GM19455 (cell line): ENCODE results near the gene WDR17.

Experiments used
- ATAC-seq: cut with Tn5 transposase; IDR thresholded peaks from one replicate; pipeline ENCODE4 v1.9.1; 2021; ENCODE audit not compliant: unreplicated experiment

Gene WDR17

DNA sequence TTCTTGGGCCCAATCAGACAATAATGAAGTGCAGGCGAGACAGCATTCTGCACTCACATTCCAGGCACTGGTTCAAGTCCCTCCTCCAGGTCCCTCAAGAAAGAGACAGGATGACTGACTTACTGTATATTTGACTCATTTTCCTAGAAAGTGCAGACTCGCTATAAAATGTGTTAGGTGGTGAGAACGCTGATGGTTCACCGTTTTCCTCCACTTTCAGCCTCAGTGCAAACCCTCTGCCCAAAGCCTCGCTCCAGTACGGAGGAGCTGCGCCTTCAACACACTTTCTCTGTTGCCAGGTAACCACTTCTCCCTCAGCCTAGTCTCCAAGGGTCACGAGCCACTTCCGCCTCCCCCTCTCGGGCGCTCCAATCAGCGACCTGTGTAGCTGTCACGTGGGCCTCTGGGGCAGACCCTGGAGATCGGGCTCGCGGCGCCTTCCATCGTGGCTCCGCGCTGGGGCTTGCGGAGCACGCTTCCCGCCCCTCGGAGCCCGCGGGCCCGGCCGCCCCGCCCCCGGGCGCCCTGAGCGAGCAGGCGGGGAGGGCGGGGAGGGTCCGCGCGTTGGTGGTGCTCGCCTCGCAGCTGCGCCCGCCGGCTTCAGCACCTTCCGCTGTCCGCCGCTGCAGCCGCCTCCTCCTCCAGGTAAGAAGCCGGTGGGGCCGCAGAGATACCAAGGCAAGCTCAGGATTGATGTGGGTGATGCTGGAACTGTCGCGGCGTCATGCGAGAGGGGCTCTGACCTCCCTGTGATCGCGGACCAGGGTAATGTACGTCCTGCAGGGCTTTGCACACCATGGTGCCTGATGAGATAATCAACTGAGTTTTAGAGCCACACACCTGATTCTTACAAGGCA lies at the start of gene WDR17:
Gene WDR17 (plus strand): TSS at position 407 of the 857 bp plus-strand sequence. CDS start 45,740 bp downstream, outside the sequence.
- ATAC-seq, result peak; percentile 100

DNA sequence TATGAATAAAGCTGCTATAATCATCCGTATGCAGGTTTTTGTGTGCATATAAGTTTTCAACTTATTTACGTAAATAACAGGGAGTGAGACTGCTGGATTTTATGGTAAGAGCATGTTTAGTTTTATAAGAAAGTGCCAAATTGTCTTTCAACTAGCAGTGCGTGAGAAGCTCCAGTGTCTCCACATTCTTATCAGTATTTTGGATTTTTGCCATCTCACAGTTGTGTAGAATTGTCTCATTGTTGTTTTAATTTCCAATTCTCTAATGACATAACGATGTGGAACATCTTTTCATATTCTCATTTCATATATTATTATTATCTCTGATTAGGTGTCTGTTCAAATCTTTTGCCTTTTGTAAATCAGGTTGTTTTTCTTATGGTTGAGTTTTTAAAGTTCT lies 49.0 kb upstream of the WDR17 start:
- no peak for ATAC-seq

DNA sequence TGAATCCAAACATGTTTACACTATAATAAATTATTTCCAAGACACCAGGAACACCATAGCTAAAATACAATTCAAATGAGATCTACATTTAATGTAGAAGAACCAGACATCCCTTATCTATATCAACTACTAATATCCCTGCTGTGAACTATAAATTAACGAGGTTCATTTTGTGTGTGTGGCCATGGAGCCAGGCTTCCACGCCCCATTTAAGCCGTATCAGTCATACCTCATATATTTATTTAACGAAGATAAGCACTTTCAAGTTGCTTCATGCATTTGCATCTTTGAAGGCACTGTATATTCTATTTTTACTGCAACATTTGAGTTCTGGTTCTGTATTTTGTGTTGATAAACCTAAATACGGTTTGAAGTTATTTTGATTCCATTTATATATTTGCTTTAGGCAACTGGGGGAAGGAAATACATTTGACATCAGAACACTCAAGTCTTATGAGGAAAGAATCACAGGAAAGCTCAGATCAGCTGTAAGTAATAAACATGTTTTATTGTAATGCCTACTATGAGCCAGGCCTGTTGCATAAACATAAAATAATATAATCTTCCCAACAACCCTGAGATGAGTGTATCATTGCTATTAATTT lies 45.1 kb upstream of the WDR17 start:
- no peak for ATAC-seq

DNA sequence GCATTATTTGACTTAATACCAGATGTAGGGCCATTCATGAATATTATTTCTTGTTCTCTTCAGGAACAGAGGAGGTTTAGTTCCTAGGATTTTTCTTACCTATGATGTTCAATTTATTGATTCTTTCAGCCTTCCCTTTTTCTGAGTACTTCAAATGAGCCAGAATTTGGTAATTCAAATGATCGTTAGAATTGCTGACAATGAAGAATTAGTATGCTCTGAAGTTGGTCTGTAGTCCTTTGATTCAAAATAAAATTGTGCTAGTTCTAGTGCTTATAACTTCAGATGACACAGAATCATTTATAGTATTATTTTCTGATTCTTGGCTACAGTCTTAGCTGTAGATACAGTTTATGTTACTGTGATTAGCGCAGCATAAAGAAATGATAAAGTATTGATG lies 35.2 kb upstream of the WDR17 start:
- ATAC-seq, result no peak

DNA sequence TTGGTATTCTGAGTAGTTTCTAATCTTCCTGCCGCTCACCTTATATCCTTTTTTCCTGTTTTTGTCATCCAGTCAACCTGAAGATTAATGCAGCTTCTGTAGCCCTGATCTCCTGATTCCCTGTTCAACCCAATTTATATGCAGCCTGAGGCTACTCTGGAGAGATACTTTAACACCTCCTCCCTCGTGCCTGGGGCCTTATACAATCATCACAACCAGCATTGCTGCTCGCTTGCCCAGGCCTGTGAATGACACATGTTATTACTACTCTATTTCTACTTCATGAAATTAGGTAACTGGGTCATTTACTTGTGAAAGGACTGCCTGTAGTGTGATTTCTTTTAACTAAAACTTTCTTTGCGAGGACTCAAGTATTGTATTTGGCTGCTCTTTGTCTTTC lies 33.7 kb upstream of the WDR17 start:
- ATAC-seq, result no peak

DNA sequence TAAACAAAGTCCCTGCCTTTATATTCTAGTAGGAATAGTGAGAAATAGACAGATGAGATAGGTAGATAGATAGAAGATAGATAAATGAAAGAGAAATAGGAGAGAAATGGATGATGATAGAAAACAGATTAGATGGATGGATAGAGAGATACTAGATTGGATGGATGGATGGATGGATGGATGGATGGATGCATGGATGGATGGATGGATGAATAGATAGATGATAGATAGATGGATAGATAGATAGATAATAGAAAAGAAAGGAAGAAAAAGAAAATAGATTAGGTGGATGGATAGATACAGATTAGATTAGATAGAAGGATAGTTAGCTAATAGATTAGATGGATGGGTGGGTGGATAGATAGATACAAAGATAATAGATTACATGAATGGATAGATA lies 33.2 kb upstream of the WDR17 start:
- no peak for ATAC-seq

DNA sequence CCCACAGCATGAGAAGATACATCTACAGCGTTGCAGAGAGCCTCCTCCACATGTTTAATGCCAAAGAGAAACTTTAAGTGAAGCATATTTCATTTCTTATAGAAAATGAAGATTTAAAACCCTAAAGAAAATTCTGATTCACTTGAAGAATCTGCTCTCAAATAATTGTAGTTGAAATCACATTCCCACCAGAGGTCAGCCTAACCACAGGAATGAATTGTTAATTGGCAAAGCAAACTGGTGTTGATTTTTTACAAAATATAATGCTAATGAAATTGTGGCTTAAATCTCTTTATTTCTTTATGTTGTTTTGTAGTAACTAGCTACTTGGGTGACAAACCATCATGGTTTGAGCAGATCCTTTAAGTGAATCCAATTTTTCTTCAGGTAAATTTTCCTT lies 31.1 kb upstream of the WDR17 start:
- no peak for ATAC-seq

DNA sequence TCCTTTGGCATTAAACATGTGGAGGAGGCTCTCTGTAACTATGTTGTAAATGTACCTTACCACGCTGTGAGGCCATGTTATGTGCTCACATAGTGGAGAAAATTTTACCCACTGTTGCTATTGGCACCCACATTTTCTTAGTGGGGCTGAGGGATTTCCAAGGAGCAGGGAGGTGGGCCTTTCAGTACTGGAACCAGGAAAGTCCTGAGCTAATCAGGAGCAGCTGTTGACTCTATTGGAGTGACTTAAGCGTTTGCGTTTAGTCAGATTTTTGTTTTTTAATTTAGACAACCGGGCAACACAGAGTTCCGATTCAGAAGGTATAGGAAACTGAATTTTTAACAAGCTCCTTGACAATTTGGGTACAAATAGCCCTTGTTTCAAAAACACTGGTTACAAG lies 30.7 kb upstream of the WDR17 start:
- ATAC-seq, result no peak

DNA sequence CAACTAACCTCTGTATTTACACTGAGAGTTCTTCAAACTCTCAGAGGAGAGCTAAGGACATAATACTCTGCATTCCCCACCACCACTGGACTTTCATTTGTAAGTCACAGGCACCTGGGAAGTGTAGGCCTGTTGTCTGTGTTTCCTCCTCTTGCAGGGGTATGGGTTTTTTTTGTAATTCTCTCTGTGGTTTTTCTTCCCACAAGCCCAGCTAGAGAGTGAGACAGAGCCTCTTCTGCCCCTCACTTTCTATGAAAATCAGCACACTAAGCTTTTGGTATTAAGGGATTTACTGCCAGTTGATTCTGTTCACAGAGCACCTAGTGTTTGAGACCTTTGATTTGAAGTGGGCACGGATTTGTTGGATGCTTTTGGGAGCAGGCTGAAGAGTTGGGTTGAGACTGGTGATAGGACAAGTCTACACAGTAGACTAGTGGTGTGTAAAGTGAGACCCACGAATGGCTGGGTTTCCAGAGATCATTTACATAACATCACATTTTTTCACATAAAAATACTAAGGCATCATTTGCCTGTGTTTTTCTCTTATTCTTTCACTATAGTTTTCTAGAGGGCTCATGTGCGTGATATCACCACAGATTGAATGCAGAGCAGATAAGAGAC lies 28.9 kb upstream of the WDR17 start:
- ATAC-seq, result peak; percentile 60

DNA sequence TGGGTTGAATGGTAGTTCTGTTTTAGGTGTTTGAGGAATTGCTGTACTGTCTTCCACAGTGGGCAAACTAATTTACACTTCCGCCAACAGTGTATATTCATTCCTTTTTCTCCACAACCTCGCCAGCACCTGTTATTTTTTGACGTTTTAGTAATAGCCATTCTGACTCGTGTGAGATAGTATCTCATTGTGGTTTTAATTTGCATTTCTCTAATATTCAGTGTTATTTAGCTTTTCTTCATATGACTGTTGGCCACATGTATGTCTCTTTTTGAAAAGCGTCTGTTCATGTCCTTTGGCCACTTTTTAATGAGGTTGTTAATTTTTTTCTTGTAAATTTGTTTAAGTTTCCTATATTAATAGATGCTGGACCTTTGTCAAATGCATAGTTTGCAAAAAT lies 26.9 kb upstream of the WDR17 start:
- no peak for ATAC-seq

DNA sequence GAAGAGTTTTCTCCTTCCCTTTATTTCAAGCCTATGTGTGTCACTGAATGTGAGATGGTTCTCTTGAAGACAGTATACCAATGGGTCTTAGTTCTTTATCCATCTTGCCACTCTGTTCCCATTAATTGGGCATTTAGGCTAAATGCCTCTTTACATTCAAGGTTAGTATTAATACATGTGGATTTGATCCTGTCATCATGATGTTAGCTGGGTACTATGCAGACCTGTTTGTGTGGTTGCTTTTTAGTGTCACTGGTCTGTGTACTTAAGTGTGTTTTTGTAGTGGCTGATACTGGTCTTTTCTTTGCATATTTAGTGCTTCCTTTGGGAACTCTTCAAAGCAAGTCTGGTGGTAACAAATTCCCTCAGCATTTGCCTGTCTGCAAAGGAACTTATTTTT lies 23.4 kb upstream of the WDR17 start:
- ATAC-seq, result no peak

DNA sequence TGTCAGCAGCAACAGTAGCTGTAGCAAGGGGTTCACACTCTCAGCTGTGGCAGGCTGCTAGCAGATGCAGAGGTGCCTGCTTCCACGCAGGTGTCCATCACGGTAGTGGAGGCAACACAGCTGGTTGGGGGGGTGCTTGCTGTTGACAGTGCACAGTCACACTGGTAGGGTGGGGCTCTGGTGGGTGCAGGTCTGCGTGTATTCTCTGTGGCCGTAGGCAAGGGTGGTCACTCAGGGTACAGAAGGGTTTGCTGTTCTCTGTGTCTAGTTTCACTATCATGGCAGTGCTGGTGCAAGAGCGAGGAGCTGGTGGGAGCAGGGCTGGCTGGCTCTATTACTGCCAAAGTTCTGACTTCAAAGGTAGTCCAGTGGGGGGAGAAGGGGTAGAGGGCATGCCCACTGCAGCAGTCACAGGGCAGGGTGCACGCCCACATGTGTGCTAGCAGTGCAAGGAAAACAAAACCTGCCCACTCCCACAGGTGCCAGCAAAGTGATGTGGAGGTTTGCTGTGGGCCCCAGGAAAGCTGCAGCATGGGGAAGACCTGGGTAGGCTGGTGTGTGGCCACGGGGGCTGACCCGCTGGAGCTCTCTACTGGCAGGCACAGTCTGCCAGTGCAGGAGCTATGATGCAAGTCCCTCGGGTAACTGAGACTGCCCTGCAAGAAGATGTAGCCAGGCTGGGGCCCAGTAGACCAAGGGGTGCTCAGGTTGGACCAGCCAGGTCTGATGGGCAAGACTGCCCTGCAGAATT lies 21.6 kb upstream of the WDR17 start:
- no peak for ATAC-seq

DNA sequence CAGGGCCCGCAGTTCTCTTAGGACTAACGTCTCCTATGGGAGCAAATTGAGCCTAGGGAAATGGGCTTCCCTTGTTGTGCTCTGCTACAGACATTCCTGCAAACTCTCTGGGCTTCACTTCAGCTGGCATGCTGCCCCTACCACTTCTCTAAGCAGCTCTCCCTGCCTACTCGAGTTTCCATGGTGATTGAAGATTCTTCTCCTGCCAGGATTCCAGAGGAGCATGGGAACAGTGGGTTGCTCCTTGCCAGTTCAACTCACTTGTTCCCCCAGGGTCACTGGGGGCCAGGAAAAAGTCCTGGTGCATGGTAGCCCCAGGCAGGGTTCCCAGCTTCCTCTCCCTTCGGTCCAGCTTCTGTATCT lies 21.1 kb upstream of the WDR17 start:
- no peak for ATAC-seq

DNA sequence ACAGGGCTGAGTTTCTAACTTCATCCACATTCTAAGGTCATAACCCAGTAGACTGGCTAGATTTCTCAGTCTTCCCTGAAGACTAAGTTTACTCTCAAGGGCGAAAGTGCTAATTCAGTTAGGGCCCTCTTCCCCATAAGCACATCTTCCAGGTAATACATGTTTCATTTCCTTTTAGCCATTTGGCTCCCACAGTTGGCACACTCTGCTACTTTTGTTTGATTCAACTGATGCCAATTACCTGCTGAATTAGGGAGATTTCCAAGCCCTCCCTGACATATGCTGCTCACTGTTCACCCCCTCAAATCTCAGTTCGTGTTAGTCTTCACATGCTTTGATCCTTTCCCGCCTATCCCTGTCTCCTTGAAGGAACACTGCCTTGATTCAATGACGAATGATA lies 17.0 kb upstream of the WDR17 start:
- ATAC-seq, result no peak

DNA sequence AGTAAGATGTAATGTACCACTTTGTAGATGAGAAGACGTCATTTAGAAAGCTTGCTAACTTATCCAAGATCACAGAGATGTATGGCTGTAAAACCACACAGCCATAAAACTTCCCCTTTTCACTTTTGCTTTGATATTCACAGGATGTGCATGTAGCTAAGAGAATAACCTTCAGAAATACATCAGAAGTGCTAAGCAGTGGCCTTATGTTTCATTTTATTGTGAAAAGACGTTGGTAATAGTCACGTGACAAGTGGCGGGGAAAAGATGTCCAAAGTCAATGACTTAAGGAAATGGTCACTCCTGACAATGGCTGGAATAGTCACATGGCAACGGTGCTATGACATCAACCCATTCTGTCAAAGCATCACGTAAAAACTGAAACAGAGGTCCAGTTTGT lies 12.9 kb upstream of the WDR17 start:
- ATAC-seq, result peak; percentile 85

DNA sequence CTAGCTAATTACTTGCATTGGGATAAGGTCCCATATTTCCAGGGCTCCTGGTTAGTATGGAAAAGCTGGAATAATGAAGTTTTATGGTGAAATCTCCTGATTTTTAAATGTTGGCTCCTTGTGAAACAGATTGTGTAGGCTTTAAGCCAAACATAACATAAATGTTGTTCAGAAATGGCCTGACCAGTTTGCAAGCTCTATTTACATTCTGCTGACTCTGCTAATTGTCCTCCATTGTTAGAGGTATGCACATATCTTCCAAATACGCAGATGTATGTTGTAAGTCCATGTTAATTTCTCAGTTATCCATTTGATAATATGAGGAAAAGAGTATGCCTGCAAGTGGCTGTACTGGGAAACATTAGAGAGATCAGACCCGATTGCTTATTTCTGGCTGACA lies 11.9 kb upstream of the WDR17 start:
- ATAC-seq, result no peak

DNA sequence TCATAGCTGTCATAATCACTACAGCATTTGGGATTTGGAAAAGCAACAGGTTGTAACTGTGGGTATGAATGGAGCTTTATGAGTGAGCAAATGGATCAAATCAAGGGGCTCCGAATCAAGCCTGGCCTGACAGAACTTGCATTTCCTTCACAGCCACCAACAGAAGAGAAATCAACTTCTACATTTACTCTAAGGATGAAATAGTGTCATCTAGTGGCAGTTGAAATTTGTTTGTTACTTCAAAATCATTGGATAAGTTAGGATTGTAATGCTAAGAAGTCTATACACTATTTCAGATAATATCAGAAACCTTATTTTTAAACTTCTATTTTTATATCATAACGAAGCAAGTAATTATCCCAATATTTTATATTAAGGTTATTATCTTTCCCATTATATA lies 10.7 kb upstream of the WDR17 start:
- no peak for ATAC-seq

DNA sequence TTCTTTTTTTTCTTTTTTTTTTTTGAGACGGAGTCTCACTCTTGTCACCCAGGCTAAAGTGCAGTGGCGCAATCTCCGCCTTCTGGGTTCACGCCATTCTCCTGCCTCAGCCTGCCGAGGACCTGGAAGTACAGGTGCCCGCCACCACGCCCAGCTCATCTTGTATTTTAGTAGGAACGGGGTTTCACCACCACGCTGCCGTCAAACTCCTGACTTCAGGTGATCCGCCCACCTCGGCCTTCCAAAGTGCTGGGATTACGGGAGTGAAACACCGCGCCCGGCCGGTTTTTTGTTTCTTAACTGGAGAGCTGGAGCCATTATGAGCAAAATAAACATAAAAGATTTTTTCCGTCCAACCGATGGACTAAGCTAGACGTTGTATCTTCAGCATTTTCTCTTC lies 1.9 kb upstream of the WDR17 start:
- ATAC-seq, result no peak

DNA sequence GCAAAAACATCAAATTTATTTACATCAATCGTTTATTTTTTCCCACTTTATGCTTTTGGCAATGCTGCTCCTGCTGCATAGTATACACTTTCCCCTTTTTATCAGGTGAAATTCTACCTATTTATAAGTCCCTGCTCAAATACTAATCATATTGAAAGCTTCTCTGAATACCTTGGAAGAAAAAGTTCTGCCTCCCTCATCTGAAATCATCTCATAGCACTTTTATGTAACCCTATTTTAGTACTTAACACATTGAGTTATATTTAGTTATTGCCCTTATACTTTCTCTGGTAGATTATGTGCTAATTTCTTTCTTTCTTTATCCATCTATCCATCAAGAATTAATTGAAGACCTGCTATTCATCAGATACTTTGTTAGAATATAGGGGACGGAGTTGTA lies 1.1 kb upstream of the WDR17 start:
- no peak for ATAC-seq

DNA sequence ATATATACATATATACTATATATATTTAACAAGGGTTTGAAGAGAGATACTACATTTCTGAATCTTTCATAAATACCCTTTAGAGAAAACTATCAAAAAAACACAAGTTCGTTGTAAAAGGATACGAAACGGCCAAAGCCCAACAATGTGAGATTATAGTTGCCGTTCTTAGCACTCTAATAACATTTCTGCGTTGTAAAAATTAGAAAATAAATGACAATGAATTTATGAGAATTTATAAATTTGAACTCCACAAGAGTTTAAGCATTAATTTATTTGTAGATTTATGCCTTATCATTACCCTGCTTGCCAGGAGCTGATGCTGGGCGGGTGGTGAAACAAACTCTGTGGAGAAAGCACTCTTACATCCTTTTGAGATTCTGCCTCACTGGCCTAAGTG lies 1.1 kb downstream of the WDR17 start:
- ATAC-seq, result no peak

DNA sequence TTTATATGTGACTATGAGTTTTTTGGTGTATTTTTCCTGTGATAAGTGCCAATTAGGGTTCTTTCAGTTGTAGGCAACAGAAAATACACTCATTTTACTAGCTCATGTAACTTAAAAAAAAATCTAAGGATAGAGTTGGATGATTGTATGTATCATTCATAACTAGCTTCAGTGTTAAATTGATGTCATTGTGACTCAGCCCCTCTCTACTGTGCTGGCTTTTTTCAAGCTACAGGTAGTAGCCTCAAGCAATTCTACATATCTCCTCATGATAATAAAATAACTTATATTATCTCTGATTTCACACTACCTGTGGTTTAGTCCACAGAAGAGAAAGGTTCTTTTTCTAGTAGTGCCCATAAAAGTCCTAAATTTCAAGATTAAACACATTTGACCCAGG lies 11.9 kb downstream of the WDR17 start:
- no peak for ATAC-seq

DNA sequence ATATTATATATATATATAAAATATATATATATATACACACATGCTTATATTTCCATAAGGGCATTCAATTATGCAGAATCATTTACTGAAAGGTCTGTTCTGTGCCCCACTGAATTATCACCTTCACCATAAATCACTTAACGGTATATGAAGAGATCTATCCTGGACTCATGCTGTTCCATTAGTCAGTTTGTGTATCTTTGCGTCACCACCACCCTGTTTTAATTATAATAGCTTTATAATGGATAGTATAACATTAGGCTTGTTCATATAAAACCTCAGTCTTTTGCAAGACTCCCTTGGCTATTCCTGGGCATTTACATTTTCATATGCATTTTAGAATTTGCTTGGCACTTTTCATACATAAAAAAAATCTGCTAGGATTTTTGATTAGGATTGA lies 19.1 kb downstream of the WDR17 start:
- ATAC-seq, result no peak
